Stimulated activated memory B cell treated with anti-CD40 and anti-IgM and Interleukin-4, amounts not matched to agents 10 μg/mL and 1 μg/mL and 100 μg/mL, for 72 hours (primary cell): ENCODE measurements around the gene CFDP1.
A peak's percentile ranks its signal among the peaks of the same experiment; 100 is the strongest.

Experiments
- ATAC-seq: fragments of 150-1000 bp; cut with Tn5 transposase; 2 replicates; pipeline ENCODE4 v1.10.0; 2021
- H3K27ac Mint-ChIP-seq: one replicate; pipeline ENCODE4 v1.8.0; 2022; ENCODE audit warnings: mild to moderate bottlenecking, mixed read lengths
- H3K27me3 Mint-ChIP-seq: one replicate; pipeline ENCODE4 v1.8.0; 2022; ENCODE audit warnings: mixed read lengths
- H3K36me3 Mint-ChIP-seq: one replicate; pipeline ENCODE4 v1.8.0; 2022; ENCODE audit warnings: mixed read lengths
- H3K4me1 Mint-ChIP-seq: one replicate; pipeline ENCODE4 v1.8.0; 2022; ENCODE audit warnings: mixed read lengths
- H3K4me3 Mint-ChIP-seq: one replicate; pipeline ENCODE4 v1.8.0; 2022; ENCODE audit warnings: mild to moderate bottlenecking, moderate library complexity, mixed read lengths
- H3K9me3 Mint-ChIP-seq: one replicate; pipeline ENCODE4 v1.8.0; 2022; ENCODE audit warnings: mixed read lengths

Gene CFDP1

DNA sequence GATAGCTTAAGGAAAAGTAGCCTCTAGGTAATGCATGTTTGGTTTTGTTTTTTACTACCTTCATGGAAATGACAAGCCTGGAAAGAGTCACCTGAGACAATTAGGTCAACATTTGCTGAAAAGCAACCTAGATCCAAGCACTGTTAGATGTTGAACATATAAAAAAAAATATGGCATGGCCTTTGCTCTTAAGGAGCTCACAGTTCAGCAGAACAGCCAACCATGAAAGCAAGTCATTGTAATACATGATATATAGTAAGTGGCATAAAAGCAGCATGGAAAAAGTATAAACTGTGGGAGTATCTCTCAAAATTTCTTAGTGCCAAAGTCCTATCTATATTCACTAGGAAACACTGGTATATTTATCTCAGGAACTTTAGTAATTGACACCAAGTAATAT lies 31.6 kb downstream of the CFDP1 start:
- no peak overlapping the region for H3K27ac Mint-ChIP-seq
- H3K27me3 Mint-ChIP-seq: no peaks in the 10 kb centered on the region
- H3K36me3 Mint-ChIP-seq: peaks cover 21% of the 10 kb centered on the region
- H3K4me1 Mint-ChIP-seq: no peaks in the 10 kb centered on the region
- H3K4me3 Mint-ChIP-seq: no peak overlapping the region
- no peaks in the 10 kb centered on the region for H3K9me3 Mint-ChIP-seq
- ATAC-seq: no peak

DNA sequence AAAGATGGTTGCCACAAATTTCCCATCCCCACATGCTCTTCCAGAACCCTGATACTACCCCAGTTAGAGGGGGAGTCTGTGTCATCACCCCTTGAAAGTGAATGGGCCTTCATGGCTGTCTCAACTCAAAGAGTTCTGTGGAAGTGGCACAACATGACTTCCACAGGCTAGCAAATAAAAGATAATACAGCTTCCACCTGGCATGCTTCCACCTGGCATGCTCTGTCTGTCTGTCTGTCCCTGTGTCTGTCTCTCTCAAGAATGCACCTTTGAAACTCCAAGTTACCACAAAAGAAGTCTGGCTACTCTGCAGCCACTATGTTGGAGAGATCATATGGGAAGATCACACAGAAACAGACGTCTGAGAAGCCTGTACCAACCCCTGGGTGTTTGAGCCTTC lies 35.0 kb downstream of the CFDP1 start:
- ATAC-seq: no peak
- peaks cover 43% of the 10 kb centered on the region for H3K36me3 Mint-ChIP-seq
- no peaks in the 10 kb centered on the region for H3K4me1 Mint-ChIP-seq
- no peak overlapping the region for H3K27ac Mint-ChIP-seq
- H3K27me3 Mint-ChIP-seq: no peaks in the 10 kb centered on the region
- H3K9me3 Mint-ChIP-seq: no peaks in the 10 kb centered on the region
- no peak overlapping the region for H3K4me3 Mint-ChIP-seq

DNA sequence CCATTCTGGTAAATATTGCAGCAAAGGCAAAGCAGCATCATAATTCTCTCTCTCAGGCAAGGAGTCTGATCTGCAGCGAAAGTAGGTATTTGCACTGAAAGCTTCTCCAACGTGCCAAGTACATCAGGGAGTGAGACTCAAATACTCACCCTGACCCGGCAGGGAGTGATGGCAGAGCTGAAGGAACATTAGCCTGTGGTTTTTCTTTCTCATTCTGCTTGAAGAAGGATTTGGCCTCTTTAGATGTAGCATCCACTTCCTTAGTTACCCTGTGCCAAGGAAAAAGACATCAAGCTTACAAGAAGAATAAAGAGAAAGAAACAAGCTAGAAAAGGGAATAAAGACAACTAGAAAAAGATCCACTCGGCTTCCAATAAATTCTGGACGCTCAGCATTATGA lies 38.4 kb downstream of the CFDP1 start:
- H3K4me3 Mint-ChIP-seq: no peak overlapping the region
- no peaks in the 10 kb centered on the region for H3K4me1 Mint-ChIP-seq
- H3K27ac Mint-ChIP-seq: no peak overlapping the region
- H3K36me3 Mint-ChIP-seq: peaks cover 60% of the 10 kb centered on the region
- ATAC-seq: no peak
- no peaks in the 10 kb centered on the region for H3K9me3 Mint-ChIP-seq
- H3K27me3 Mint-ChIP-seq: no peaks in the 10 kb centered on the region

DNA sequence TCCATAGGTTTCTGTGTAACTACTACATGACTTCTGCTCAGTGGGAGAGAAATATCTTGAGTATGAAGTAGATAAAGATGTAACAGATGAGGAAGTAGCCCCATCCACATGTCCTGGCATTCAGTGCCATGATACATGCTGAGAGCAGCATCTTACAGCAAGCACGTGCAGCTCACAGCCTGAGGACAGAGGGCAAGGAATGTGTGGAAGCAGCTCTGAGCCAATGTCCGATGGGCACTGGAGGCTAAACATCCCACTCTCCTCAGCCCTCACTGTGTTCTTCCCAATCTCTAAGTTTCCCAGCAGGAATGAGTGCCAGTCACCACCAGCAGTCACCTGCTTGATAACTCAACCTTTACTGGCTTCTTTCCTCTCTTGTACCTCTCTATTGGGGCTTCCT lies 40.4 kb downstream of the CFDP1 start:
- Mint-ChIP-seq H3K27ac (no peak overlapping the region), H3K9me3 (no peaks in the 10 kb centered on the region)

DNA sequence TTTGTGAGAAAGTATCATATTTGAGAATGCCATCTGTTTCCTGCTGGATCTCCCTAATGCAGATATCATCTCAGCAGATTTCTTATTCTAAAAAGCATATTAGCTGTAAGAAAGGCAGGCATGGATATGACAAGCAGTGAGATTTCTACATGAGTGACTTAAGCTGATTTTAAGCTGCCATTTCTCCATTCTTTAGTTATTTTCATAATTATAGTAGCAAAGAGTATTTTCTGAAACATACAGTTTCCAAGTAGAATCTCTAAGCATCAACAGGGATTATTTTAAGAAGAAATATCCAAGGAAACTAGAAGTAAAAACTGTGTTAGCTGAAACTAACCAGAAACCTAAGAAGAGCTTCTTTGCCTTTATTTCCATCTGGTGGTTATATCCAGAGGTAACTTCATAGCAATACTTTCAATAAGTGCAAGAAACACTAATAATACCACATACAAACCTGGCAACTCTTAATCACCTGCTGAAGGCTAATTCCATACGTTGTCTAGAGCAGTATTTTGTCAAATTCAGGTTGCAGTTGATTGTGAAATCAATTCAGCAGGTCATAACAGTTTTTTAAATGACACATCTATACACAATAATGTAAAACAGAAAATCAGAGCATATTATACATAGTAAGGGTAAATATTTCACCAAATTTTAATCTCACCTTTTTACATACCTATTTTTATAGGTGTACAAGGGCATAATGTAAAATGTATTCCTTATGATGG lies 42.2 kb downstream of the CFDP1 start:
- H3K27me3 Mint-ChIP-seq: no peaks in the 10 kb centered on the region
- H3K4me3 Mint-ChIP-seq: no peak overlapping the region
- no peak overlapping the region for H3K27ac Mint-ChIP-seq
- no peak for ATAC-seq
- no peaks in the 10 kb centered on the region for H3K4me1 Mint-ChIP-seq
- H3K9me3 Mint-ChIP-seq: no peaks in the 10 kb centered on the region
- peaks cover 60% of the 10 kb centered on the region for H3K36me3 Mint-ChIP-seq

More for the DNA sequence above, 40.4 kb downstream of the CFDP1 start:
- H3K36me3 Mint-ChIP-seq: peaks cover 62% of the 10 kb centered on the region
- H3K4me3 Mint-ChIP-seq: no peak overlapping the region
- no peak for ATAC-seq
- H3K4me1 Mint-ChIP-seq: no peaks in the 10 kb centered on the region
- no peaks in the 10 kb centered on the region for H3K27me3 Mint-ChIP-seq

DNA sequence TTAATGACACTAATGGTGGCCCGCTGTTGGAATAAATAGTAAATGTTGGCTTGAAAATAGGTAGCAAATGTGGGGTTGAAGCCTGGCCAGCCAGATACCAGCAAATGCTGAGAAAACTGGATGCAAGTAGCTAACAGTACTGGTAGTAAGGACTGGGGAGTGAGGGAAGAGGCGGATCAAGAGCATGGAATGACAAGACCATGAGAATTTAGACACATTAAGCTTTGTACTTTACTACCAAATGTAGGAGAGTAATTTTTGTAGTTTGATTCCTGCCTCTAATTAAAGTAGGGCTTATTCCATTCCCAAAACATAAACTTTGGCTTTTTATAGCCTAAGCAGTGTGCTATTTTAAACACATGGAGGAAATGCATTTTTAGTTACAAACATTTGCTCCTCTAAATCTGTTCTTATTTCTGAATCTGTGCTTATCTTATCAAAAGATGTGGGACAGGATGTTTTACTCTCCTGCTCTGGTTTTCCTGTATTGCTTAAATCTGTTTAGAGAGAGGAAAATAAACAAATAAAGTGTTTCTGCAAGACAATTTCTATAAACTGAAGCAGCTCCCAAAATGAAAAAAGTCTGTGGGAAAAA lies 44.1 kb downstream of the CFDP1 start:
- Mint-ChIP-seq H3K36me3 (peaks cover 49% of the 10 kb centered on the region), H3K27me3 (peaks cover 4% of the 10 kb centered on the region), H3K27ac (no peak overlapping the region), H3K4me3 (no peak overlapping the region), H3K4me1 (no peaks in the 10 kb centered on the region), H3K9me3 (no peaks in the 10 kb centered on the region)
- ATAC-seq: no peak

DNA sequence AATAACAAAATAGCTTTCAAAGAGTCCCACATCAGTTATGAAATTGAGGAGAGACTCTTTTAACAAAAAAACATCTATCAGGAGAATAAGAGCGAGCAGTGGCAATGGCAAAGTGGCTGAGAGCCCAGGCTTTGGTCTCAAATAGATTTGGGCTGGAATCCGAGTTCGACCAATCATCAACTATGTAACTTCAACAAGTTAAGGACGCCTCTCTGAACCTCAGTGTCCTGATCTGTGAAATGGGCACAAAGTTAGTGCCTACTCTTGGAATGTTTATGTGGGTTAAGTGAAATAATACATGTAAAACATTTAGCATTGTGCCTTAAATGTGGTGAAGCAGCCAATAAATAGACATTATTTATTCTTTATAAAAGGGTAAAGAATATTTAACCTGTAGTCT lies 45.4 kb downstream of the CFDP1 start:
- no peak overlapping the region for H3K4me3 Mint-ChIP-seq
- H3K27ac Mint-ChIP-seq: no peak overlapping the region
- H3K27me3 Mint-ChIP-seq: peaks cover 15% of the 10 kb centered on the region
- H3K36me3 Mint-ChIP-seq: peaks cover 42% of the 10 kb centered on the region
- H3K4me1 Mint-ChIP-seq: peaks cover under 1% of the 10 kb centered on the region
- no peaks in the 10 kb centered on the region for H3K9me3 Mint-ChIP-seq
- no peak for ATAC-seq

DNA sequence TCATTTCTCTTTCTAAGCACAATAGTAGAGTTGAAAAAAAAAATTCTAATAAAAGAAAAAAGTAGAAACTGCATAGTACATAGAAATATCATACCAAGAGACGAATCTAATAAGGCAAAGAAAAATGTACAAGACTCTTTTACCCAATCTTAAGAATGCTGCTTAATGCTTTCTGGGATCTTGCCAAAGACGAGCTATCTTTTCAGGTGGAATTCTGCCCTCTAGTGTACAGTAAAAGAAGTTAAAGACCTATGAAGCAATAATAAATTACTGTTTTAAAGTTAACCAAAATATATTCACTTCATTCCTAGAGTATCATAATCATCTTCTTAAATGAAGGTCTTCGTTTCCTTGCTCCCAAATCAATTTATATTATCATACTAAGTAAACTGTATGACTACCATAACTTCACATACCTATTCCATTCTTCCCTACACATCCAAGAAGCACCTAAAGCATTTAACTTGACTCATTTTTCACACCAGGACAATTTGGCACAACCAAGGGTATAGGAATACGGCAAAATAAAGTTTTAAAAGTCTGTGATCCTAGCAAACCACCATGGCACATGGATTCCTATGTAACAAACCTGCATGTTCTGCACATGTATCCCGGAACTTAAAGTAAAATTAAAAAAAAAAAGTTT lies 47.7 kb downstream of the CFDP1 start:
- Mint-ChIP-seq H3K4me3 (no peak overlapping the region), H3K36me3 (peaks cover 45% of the 10 kb centered on the region)
- ATAC-seq: no peak

DNA sequence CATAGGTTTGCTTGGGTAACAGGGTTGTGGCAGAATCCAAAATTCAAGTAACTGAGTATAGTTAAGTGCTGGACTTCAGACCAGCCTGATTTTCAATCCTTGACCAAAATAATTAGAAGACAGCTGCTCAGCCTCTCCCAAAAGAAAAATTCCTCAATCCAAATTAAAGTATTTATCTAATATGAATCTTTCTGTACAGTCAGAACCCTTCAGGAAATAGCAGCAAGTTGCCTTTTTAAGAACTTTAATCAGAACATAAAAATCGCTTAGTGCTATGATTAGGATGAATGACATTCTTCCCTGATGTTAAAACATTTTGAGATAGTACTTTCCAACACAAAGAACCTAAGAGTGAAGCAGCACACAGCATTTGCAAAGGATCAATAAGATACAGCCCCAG lies 50.2 kb downstream of the CFDP1 start:
- ATAC-seq: no peak
- Mint-ChIP-seq H3K4me3 (no peak overlapping the region), H3K27ac (no peak overlapping the region), H3K4me1 (peaks cover 41% of the 10 kb centered on the region), H3K27me3 (peaks cover 54% of the 10 kb centered on the region), H3K36me3 (peaks cover 39% of the 10 kb centered on the region), H3K9me3 (no peaks in the 10 kb centered on the region)

More for the DNA sequence above, 47.7 kb downstream of the CFDP1 start:
- H3K4me1 Mint-ChIP-seq: peaks cover 19% of the 10 kb centered on the region
- H3K27ac Mint-ChIP-seq: no peak overlapping the region
- no peaks in the 10 kb centered on the region for H3K9me3 Mint-ChIP-seq
- peaks cover 38% of the 10 kb centered on the region for H3K27me3 Mint-ChIP-seq

DNA sequence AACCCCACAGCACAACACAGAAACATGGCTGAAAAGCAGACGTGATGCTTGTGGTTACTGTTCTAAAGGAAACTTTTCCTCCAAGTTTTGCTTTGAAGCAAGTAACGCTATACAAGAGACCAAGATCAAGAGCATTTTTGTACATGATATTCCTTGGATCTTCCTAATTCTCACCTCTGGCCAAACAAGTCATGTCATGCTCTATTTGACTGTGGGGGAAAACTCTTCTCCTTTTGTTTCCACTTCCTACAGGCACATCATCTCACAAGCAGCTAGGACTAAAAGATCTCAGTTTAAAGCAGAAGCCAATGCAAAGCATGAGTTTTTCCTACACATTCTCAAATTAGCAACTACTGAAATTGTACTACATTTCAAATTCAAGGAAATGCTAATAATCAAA lies 50.7 kb downstream of the CFDP1 start:
- Mint-ChIP-seq H3K27ac (no peak overlapping the region), H3K36me3 (peaks cover 45% of the 10 kb centered on the region), H3K4me3 (no peak overlapping the region), H3K4me1 (peaks cover 41% of the 10 kb centered on the region), H3K27me3 (peaks cover 59% of the 10 kb centered on the region), H3K9me3 (no peaks in the 10 kb centered on the region)
- ATAC-seq: no peak

DNA sequence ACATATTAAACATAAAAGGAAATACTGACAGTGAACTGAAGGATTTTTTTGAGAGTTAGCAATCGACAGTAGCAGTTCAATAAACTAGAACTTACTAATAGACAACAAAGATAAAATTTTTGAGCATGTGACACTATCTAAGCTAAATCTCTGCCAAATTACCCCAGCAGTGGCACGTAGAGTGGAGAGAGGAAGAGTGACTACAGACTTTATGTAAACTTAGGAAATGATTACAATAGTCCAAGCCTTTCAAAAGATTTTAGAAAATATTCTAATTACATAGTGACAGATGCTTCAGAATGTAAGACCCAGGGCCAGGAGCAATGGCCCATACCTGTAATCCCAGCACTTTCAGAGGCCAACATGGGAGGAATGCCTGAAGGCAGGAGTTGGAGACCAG lies 52.4 kb downstream of the CFDP1 start:
- H3K27ac Mint-ChIP-seq: no peak overlapping the region
- no peak for ATAC-seq
- peaks cover 76% of the 10 kb centered on the region for H3K27me3 Mint-ChIP-seq
- H3K36me3 Mint-ChIP-seq: peaks cover 62% of the 10 kb centered on the region
- H3K4me1 Mint-ChIP-seq: peaks cover 41% of the 10 kb centered on the region
- no peaks in the 10 kb centered on the region for H3K9me3 Mint-ChIP-seq
- H3K4me3 Mint-ChIP-seq: no peak overlapping the region

DNA sequence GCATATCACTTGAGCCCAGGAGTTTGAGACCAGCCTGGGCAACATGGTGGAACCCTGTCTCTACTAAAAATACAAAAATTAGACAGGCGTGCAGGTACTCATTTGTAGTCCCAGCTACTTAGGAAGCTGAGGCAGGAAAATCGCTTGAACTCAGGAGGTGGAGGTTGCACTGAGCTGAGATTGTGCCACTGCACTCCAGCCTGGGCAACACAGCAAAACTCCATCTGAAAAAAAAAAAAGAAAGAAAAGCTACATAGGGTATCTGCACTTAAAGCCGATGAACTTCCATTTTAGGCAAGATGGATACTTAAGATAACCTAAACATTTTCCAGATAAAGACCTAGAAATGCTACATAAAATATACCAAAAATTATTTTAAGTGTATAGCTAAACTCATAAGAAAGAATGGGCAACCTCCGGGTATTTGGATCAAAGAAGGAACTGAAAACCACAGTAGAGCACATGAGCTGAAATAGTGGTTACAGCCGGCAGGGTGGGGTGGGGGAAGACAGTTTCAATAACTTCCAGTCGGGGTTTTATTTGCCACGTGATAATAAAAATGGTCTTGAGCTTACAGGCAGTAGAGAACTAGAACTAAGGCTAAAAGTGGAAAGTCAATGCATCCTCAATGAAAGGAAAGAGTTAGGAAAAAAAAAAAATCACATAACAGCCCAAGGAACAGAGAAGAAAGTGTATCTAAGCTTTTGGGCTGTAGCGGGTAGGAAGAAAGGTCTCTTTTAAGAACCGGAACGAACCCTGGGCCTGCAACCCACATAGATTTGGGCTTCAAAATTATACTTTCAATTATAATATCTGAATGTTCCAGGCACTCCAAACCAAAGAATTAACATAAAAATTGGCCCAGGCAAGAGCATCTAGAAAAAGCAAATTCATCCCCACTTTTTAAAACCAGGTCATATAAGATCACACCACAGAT lies 53.1 kb downstream of the CFDP1 start:
- Mint-ChIP-seq H3K4me1 (peaks cover 41% of the 10 kb centered on the region), H3K27me3 (peaks cover 83% of the 10 kb centered on the region), H3K27ac (no peak overlapping the region), H3K9me3 (no peaks in the 10 kb centered on the region), H3K36me3 (peaks cover 69% of the 10 kb centered on the region), H3K4me3 (peak overlapping the region; percentile 6)
- peak; percentile 97 for ATAC-seq

DNA sequence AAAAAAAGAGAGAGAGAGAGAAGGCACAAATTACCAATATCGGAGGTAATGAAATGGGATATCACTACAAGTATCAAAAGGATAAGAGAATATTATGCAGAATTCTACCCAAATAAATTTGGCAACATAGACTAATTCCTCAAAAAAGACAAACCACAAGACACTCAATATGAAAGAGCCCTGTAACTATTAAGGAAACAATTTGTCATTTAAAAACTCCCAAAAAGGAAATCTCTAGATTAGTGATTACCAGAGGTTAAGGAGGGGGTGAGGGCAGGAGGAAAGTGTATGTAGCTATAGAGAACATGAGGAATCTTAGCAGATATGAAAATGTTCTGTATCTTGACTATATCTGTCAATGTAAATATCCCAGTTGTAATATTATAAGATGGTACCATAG lies 54.0 kb downstream of the CFDP1 start:
- Mint-ChIP-seq H3K4me1 (peaks cover 41% of the 10 kb centered on the region), H3K36me3 (peaks cover 70% of the 10 kb centered on the region), H3K9me3 (no peaks in the 10 kb centered on the region), H3K27ac (no peak overlapping the region), H3K27me3 (peaks cover 87% of the 10 kb centered on the region), H3K4me3 (peak overlapping the region; percentile 32)
- ATAC-seq: peak; percentile 75

DNA sequence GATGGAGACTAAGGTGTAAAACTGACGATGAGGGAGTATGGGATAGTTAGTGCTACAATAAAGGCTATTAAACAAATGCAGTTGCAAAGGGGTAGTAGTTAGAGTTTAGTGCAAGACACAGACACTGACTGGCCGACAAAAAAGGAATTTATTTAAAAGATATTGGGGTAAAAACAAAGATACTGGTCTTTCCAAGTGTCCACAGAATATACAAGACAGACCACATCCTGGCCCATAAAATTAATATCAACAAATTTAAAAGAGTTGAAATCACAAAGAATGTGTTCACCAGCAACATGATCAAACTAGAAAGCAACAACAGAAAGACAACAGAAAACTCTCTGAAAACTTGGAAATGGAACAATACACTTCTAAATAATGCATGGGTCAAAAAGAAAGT lies 54.7 kb downstream of the CFDP1 start:
- Mint-ChIP-seq H3K27ac (no peak overlapping the region), H3K4me1 (peaks cover 41% of the 10 kb centered on the region), H3K9me3 (no peaks in the 10 kb centered on the region), H3K4me3 (no peak overlapping the region), H3K27me3 (peaks cover 80% of the 10 kb centered on the region), H3K36me3 (peaks cover 65% of the 10 kb centered on the region)
- ATAC-seq: no peak

DNA sequence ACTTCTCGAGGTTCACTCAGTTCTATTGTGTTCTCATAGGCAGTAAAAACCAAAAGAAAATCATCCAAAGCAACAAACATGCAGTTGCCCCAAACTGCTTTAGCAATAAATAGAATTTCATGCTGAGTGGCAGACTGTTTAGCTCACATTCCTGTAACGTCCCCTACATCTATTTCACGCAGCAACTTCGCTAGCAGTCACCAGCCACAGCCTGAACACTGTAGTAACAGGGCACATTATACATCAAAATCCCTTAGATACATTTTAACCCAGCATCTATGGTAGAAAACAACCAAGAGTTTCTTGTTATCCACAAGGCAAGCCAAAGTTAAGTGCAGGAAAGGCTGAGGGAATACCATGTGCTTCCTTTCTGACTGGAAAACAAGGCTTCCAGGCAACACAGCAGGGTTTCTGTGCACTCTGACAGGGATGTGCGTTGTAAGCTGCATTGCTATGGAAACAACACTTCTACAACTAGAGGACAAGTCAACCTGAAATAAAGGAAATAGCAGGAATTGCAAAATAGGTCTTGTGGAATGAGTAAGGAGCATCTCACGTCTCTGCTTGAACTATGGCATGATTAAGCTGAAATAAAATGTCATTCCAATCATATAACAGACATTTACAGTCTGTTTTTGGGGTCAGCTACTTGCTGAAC lies 55.4 kb downstream of the CFDP1 start:
- Mint-ChIP-seq H3K27ac (no peak overlapping the region), H3K4me3 (no peak overlapping the region), H3K36me3 (peaks cover 66% of the 10 kb centered on the region), H3K27me3 (peaks cover 73% of the 10 kb centered on the region), H3K4me1 (peaks cover 40% of the 10 kb centered on the region), H3K9me3 (no peaks in the 10 kb centered on the region)
- ATAC-seq: no peak
